Measurements from ENCODE around the gene KCNG3. TPM values are rescaled to one million over a fixed set of nuclear protein-coding genes. Genes with fewer than 3 reads are reported as not detected.

KCNG3 gene
- polyA plus RNA-seq, 3 donors: not detected

DNA sequence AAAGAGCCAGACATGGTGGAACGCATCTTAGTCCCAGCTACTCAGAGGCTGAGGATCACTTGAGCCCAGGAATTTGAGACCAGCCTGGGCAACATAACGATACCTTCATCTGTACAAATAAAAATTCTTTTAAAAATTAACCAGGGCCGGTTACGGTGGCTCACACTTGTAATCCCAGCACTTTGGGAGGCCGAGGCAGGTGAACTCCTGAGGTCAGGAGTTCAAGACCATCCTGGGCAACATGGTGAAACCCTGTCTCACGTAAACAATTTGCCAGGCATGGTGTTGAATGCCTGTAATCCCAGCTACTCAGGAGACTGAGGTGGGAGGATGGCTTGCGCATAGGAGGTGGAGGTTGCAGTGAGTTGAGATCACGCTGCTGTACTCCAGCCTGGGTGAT, 25.8 kb upstream of the KCNG3 start:
- WGBS (ENCODE audit: insufficient coverage): 94% methylated on average over 7 of the region's 8 CpGs
- Mint-ChIP-seq H3K4me1 (no peaks in the 10 kb centered on the region), H3K27ac (no peak overlapping the region), H3K36me3 (no peaks in the 10 kb centered on the region), H3K9me3 (peaks cover 0 to 3% (median 0%) of the 10 kb centered on the region in 7 donors), H3K4me3 (no peak overlapping the region), H3K27me3 (ENCODE audit: low read depth in 3 of 3) (peaks cover 2 to 7% (median 5%) of the 10 kb centered on the region in 3 donors)
- Histone ChIP-seq H3K79me2 (ENCODE audit: insufficient read depth, low read length) (no peaks in the 10 kb centered on the region), H3K27me3 (ENCODE audit: control insufficient read depth in 2 of 2, insufficient read depth in 2 of 2, low read length in 2 of 2) (no peaks in the 10 kb centered on the region), H3K9me3 (replicated peaks in 1 of 2; ENCODE audit: control insufficient read depth in 1 of 2, insufficient read depth in 1 of 2, low read length in 2 of 2) (no peaks in the 10 kb centered on the region), H3K9ac (ENCODE audit: insufficient read depth, low read length, poor library complexity, severe bottlenecking) (no peak overlapping the region), H3K4me3 (replicated peaks in 1 of 3; ENCODE audit: low read depth in 2 of 3, low read length in 3 of 3) (no peak overlapping the region), H4K20me1 (ENCODE audit: insufficient read depth, low read length) (no peaks in the 10 kb centered on the region), H3K4me1 (ENCODE audit: control insufficient read depth in 1 of 2, insufficient read depth in 2 of 2, low read length in 2 of 2) (no peaks in the 10 kb centered on the region), H2AFZ (ENCODE audit: insufficient read depth, low read depth, low read length, poor library complexity, severe bottlenecking) (no peak overlapping the region), H3K27ac (ENCODE audit: low read depth in 1 of 2, low read length in 2 of 2) (no peak overlapping the region), H3K36me3 (replicated peaks in 1 of 2; ENCODE audit: control insufficient read depth in 1 of 2, insufficient read depth in 2 of 2, low read length in 2 of 2) (no peaks in the 10 kb centered on the region), H3K4me2 (replicated peaks; ENCODE audit: extremely low read depth, low read length, poor library complexity, severe bottlenecking) (no peak overlapping the region)
- TF ChIP-seq, protein P1, sequence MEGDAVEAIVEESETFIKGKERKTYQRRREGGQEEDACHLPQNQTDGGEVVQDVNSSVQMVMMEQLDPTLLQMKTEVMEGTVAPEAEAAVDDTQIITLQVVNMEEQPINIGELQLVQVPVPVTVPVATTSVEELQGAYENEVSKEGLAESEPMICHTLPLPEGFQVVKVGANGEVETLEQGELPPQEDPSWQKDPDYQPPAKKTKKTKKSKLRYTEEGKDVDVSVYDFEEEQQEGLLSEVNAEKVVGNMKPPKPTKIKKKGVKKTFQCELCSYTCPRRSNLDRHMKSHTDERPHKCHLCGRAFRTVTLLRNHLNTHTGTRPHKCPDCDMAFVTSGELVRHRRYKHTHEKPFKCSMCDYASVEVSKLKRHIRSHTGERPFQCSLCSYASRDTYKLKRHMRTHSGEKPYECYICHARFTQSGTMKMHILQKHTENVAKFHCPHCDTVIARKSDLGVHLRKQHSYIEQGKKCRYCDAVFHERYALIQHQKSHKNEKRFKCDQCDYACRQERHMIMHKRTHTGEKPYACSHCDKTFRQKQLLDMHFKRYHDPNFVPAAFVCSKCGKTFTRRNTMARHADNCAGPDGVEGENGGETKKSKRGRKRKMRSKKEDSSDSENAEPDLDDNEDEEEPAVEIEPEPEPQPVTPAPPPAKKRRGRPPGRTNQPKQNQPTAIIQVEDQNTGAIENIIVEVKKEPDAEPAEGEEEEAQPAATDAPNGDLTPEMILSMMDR (IDR thresholded peaks at IDR 0.05): no peak
- DNase-seq: no peak
- intact Hi-C loops (cut with micrococcal nuclease): loop anchor here in 1 of 2 donors (10.0 kb wide), 1 partner anchor 255 kb away; no protein-coding TSS in a partner anchor

DNA sequence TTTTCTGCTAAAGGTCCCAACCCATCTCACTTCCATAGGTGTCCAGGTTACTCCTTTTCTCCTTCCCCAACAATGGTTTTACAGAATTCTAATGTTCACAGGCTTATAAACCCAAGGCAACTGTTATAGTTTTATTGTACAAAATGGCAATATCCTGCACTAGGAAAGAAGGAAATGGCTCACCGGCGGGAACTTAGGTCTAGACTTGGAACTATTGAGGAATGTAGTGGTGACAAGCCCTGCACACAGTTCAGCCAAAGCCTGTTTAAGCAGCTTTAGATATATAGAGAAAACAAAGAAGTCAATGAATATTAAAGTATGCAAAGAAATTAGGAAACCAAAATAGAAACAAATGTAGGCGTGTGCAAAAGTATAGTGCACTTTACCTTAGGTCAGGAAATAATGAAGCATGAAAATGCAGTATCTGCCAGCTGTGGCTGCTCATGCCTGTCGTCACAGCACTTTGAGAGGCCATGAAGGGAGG, 22.7 kb upstream of the KCNG3 start:
- intact Hi-C loops (cut with micrococcal nuclease): loop anchor here in 1 of 2 donors (10.0 kb wide), 1 partner anchor 258 kb away; no protein-coding TSS in a partner anchor
- H3K36me3 Mint-ChIP-seq: no peaks in the 10 kb centered on the region
- peaks cover 3% of the 10 kb centered on the region for H3K4me1 Mint-ChIP-seq
- H3K9me3 Mint-ChIP-seq: peaks cover 0 to 3% (median 0%) of the 10 kb centered on the region in 7 donors
- 96% methylated on average over 2 of the region's 4 CpGs for WGBS (ENCODE audit: insufficient coverage)
- no peak overlapping the region for H2AFZ ChIP-seq (ENCODE audit: insufficient read depth, low read depth, low read length, poor library complexity, severe bottlenecking)
- no peak overlapping the region for H3K4me3 ChIP-seq (replicated peaks in 1 of 3; ENCODE audit: low read depth in 2 of 3, low read length in 3 of 3)
- no peaks in the 10 kb centered on the region for H3K27me3 ChIP-seq (ENCODE audit: control insufficient read depth in 2 of 2, insufficient read depth in 2 of 2, low read length in 2 of 2)
- H3K4me1 ChIP-seq (ENCODE audit: control insufficient read depth in 1 of 2, insufficient read depth in 2 of 2, low read length in 2 of 2): no peaks in the 10 kb centered on the region
- H3K27ac ChIP-seq (ENCODE audit: low read depth in 1 of 2, low read length in 2 of 2): no peak overlapping the region
- no peaks in the 10 kb centered on the region for H3K79me2 ChIP-seq (ENCODE audit: insufficient read depth, low read length)
- no peak overlapping the region for H3K9ac ChIP-seq (ENCODE audit: insufficient read depth, low read length, poor library complexity, severe bottlenecking)
- no peak overlapping the region for H3K27ac Mint-ChIP-seq
- TF ChIP-seq, protein P1 (IDR thresholded peaks at IDR 0.05): no peak
- no peaks in the 10 kb centered on the region for H3K9me3 ChIP-seq (replicated peaks in 1 of 2; ENCODE audit: control insufficient read depth in 1 of 2, insufficient read depth in 1 of 2, low read length in 2 of 2)
- no peak for DNase-seq
- peaks cover 1 to 7% (median 4%) of the 10 kb centered on the region in 3 donors for H3K27me3 Mint-ChIP-seq (ENCODE audit: low read depth in 3 of 3)
- H3K4me3 Mint-ChIP-seq: no peak overlapping the region
- no peaks in the 10 kb centered on the region for H3K36me3 ChIP-seq (replicated peaks in 1 of 2; ENCODE audit: control insufficient read depth in 1 of 2, insufficient read depth in 2 of 2, low read length in 2 of 2)
- no peaks in the 10 kb centered on the region for H4K20me1 ChIP-seq (ENCODE audit: insufficient read depth, low read length)
- H3K4me2 ChIP-seq (replicated peaks; ENCODE audit: extremely low read depth, low read length, poor library complexity, severe bottlenecking): no peak overlapping the region
